Body of pancreas (tissue), 4 donors: ENCODE results near the gene PDE11A.

Experiments
- CTCF ChIP-seq, 7 experiments: fragments of 450-650 bp in 4 of 7; fragments of 200-600 bp in 3 of 7; sonication (generic) in 3 of 7; IDR thresholded peaks; one replicate each; pipeline ENCODE4 v1.5.1; 2016 to 2019; ENCODE audit warnings: antibody characterized with exemption in 7 of 7
- POLR2A ChIP-seq, 3 donors: fragments of 450-650 bp; IDR thresholded peaks; one replicate each; pipeline ENCODE4 v1.6.1; 2016; ENCODE audit warnings: antibody characterized with exemption in 3 of 3, mild to moderate bottlenecking in 2 of 3

GRCh38 chr2:177880285-177880684 lies 192.3 kb downstream of the PDE11A start:
- TF ChIP-seq POLR2A (IDR thresholded peaks at IDR 0.05) (no peak), CTCF (IDR thresholded peaks at IDR 0.05) (no peak)
